Measurements from ENCODE around the gene PAX8.

The PAX8 gene

DNA sequence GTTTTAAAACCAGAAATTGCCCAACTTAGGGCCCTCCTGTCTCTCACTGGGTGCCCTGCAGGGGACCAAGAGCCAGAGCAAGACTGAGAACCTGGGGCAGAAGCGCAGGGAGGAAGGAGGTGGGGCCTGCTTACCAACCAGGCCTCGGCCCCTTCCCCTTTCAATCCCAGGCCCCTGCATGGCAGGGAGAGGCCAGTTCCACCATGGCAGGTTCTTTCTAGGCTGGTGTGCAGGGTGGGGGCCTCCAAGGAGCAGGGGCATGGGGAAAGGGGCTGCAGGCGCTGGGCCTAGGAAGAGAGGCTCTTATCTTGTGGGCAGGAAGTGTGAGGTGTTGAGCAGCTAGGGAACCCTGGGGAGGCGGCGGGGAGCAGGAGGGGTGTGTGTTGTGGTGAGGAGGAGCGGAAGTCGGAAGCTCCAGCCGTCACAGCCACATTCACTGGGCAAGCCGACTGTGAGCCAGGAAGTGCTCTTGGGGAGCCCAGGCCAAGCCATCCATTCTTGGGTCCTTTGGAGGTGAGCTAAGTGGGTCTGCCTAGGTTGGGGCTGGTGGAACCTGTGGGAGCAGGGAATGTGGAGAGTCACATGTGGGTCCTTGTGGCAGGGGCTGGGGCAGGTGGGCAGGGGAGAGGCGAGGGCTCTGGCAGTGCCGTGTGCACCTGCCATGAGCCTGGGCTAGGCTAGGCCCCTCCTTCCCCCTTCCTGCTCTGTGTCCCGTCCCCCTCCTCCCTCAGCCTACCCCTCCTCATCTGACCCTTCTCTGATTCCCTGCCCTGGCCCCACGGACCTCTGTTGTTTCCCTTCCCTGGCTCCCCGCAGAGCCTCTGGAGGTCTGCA, 105.0 kb downstream of the PAX8 start, which contains the start of gene PSD4:
PSD4 (plus strand) TSS at position 430 of the 834 bp plus-strand sequence. CDS start 8,486 bp downstream, outside the sequence.
- DNase-seq (ENCODE audit: low read depth) = no peak
- no peak within 1 kb of the TSS for H3K4me3 ChIP-seq (ENCODE audit: low read depth, low read length)
- TF ChIP-seq, protein P1, sequence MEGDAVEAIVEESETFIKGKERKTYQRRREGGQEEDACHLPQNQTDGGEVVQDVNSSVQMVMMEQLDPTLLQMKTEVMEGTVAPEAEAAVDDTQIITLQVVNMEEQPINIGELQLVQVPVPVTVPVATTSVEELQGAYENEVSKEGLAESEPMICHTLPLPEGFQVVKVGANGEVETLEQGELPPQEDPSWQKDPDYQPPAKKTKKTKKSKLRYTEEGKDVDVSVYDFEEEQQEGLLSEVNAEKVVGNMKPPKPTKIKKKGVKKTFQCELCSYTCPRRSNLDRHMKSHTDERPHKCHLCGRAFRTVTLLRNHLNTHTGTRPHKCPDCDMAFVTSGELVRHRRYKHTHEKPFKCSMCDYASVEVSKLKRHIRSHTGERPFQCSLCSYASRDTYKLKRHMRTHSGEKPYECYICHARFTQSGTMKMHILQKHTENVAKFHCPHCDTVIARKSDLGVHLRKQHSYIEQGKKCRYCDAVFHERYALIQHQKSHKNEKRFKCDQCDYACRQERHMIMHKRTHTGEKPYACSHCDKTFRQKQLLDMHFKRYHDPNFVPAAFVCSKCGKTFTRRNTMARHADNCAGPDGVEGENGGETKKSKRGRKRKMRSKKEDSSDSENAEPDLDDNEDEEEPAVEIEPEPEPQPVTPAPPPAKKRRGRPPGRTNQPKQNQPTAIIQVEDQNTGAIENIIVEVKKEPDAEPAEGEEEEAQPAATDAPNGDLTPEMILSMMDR (IDR thresholded peaks at IDR 0.05; ENCODE audit: low read depth, low read length, missing control alignments) = no peak
- in situ Hi-C loops (cut with HindIII; ENCODE audit: low sequenced_read_pairs) = no loop called here

DNA sequence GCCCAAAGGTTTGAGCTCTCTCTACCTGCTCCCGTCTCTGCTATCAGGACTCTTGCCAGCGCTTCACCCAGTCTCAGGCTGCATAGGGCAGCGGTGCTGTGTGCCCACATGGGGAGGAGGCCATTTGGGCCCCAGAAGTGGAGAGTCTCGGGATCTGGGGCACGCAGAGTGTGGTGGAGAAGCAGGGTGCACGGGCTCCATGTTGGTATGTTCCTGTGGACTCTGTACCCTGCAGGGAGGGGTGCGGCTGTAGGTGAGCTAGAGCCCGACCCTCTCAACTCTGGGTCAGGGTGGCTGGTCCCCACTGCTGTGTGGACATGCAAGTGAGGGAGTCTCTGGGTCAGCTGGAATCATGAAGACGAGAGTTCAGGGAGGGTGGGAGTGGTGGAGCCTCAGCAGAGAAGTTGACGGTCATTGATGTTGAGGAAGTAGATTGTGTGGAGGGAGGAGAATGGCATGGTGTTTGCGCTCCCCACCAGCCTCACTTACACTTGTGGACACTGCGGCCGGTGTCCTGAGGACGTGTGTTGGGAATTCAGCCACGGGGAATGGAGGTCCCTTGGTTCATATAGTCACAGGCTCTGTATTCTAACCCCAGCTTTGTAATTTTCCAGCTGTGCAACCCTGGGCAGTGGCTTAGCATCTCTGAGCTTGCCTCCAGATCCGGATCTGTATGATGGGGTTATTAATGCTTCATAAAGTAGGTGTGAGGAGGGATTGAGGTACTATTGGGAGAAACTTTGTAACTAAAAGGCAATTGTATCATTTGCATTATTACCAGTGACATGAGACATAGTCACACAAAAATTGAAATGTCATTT, 105.8 kb downstream of the PAX8 start:
- in situ Hi-C loops (cut with HindIII; ENCODE audit: low sequenced_read_pairs) = no loop called here
- no peak overlapping the region for H3K4me3 ChIP-seq (ENCODE audit: low read depth, low read length)
- no peak for DNase-seq (ENCODE audit: low read depth)
- TF ChIP-seq, protein P1 (IDR thresholded peaks at IDR 0.05; ENCODE audit: low read depth, low read length, missing control alignments) = no peak

GRCh38 chr2:113171334-113172075, 107.2 kb downstream of the PAX8 start:
- in situ Hi-C loops (cut with HindIII; ENCODE audit: low sequenced_read_pairs) = no loop called here
- TF ChIP-seq, protein P1 (IDR thresholded peaks at IDR 0.05; ENCODE audit: low read depth, low read length, missing control alignments) = no peak
- DNase-seq (ENCODE audit: low read depth) = no peak
- H3K4me3 ChIP-seq (ENCODE audit: low read depth, low read length) = no peak overlapping the region

- TF ChIP-seq, protein P1 (IDR thresholded peaks at IDR 0.05; ENCODE audit: low read depth, low read length, missing control alignments) = no peak
- no peak for DNase-seq (ENCODE audit: low read depth)
- no peak overlapping the region for H3K4me3 ChIP-seq (ENCODE audit: low read depth, low read length)
- in situ Hi-C loops (cut with HindIII; ENCODE audit: low sequenced_read_pairs) = no loop called here
Observed at GRCh38 chr2:113169586-113169985, 109.1 kb downstream of the PAX8 start.

- no peak for DNase-seq (ENCODE audit: low read depth)
- in situ Hi-C loops (cut with HindIII; ENCODE audit: low sequenced_read_pairs) = no loop called here
- TF ChIP-seq, protein P1 (IDR thresholded peaks at IDR 0.05; ENCODE audit: low read depth, low read length, missing control alignments) = no peak
- no peak overlapping the region for H3K4me3 ChIP-seq (ENCODE audit: low read depth, low read length)
Observed at GRCh38 chr2:113169002-113169530, 109.7 kb downstream of the PAX8 start.

GRCh38 chr2:113167962-113168340, 110.8 kb downstream of the PAX8 start:
- no peak overlapping the region for H3K4me3 ChIP-seq (ENCODE audit: low read depth, low read length)
- in situ Hi-C loops (cut with HindIII; ENCODE audit: low sequenced_read_pairs) = no loop called here

More at GRCh38 chr2:113167962-113168340, 110.8 kb downstream of the PAX8 start:
- TF ChIP-seq, protein P1 (IDR thresholded peaks at IDR 0.05; ENCODE audit: low read depth, low read length, missing control alignments) = no peak
- DNase-seq (ENCODE audit: low read depth) = no peak
